Natural killer cell (primary cell): ENCODE results near the gene ESR2. TPM values are rescaled to one million over a fixed set of nuclear protein-coding genes. Genes with fewer than 3 reads are reported as not detected.
A peak's percentile ranks its signal among the peaks of the same experiment; 100 is the strongest.

ENCODE experiments used
- ATAC-seq, 3 donors: fragments of 150-1000 bp in 2 of 3; fragments of 200-7000 bp in 1 of 3; cut with Tn5 transposase; 1 replicate in 1 of 3; 2 replicates in 2 of 3; pipeline ENCODE4 v1.10.0; 2021; ENCODE audit warnings: mild to moderate bottlenecking in 2 of 3, moderate library complexity in 2 of 3
- DNase-seq, 2 donors: peaks; one replicate each; pipeline versions ENCODE4 v3.0.0 to v3.0.0-alpha.2; 2013 to 2021; ENCODE audit warnings: mixed read lengths in 1 of 2
- H3K27ac ChIP-seq: one replicate; pipeline ENCODE4 v1.5.1; 2013; ENCODE audit warnings: mild to moderate bottlenecking, low read length
- H3K27me3 ChIP-seq: one replicate; pipeline ENCODE4 v1.6.1; 2013; ENCODE audit warnings: low read length; ENCODE audit not compliant: control insufficient read depth, insufficient read depth
- H3K36me3 ChIP-seq: one replicate; pipeline ENCODE4 v1.6.1; 2013; ENCODE audit warnings: low read length; ENCODE audit not compliant: control insufficient read depth, insufficient read depth
- H3K4me1 ChIP-seq: one replicate; pipeline ENCODE4 v1.6.1; 2013; ENCODE audit warnings: low read length; ENCODE audit not compliant: control insufficient read depth, insufficient read depth
- H3K4me3 ChIP-seq: one replicate; pipeline ENCODE4 v1.5.1; 2013; ENCODE audit warnings: low read length
- H3K9me3 ChIP-seq: one replicate; pipeline ENCODE4 v1.6.1; 2013; ENCODE audit warnings: low read length; ENCODE audit not compliant: control insufficient read depth, insufficient read depth
- H3K27ac Mint-ChIP-seq, 2 donors: one replicate each; pipeline ENCODE4 v1.8.0; 2022; ENCODE audit warnings: mild to moderate bottlenecking in 2 of 2, mixed read lengths in 2 of 2, moderate library complexity in 1 of 2
- H3K27me3 Mint-ChIP-seq, 2 donors: one replicate each; pipeline ENCODE4 v1.8.0; 2022; ENCODE audit warnings: low read depth in 2 of 2, mixed read lengths in 2 of 2
- H3K36me3 Mint-ChIP-seq: one replicate; pipeline ENCODE4 v1.8.0; 2022; ENCODE audit warnings: mixed read lengths
- H3K4me1 Mint-ChIP-seq, 2 donors: one replicate each; pipeline ENCODE4 v1.8.0; 2022; ENCODE audit warnings: mixed read lengths in 2 of 2
- H3K4me3 Mint-ChIP-seq: one replicate; pipeline ENCODE4 v1.8.0; 2022; ENCODE audit warnings: mild to moderate bottlenecking, moderate library complexity, mixed read lengths
- H3K9me3 Mint-ChIP-seq, 2 donors: one replicate each; pipeline ENCODE4 v1.8.0; 2022; ENCODE audit warnings: mixed read lengths in 2 of 2
- WGBS: methylation state at CpG from one replicate; pipeline ENCODE4 v1.1.7; 2013; ENCODE audit warnings: missing lambda C conversion rate; ENCODE audit not compliant: insufficient coverage; 5-methylcytosine and 5-hydroxymethylcytosine counted together
- intact Hi-C: fragments of 100-400 bp; cut with micrococcal nuclease; formaldehyde crosslinking; loops from one replicate; pipeline ENCODE4 v1.14.2; 2022
- total RNA-seq, 4 donors: library from RNA; stranded (reverse); fragments of 120-200 nt in 1 of 4; gene quantifications; one replicate each; pipeline versions ENCODE4 v1.2.3 to v1.2.4, GENCODE V29; 2013 to 2022
- TF ChIP-seq, protein P1 (sequence below): fragments of 200-600 bp; IDR thresholded peaks from one replicate; pipeline ENCODE4 v1.8.0; 2022; ENCODE audit warnings: antibody characterized with exemption

Gene ESR2
- total RNA-seq, 3 donors from 2014 or later (not counting 1 experiment from before 2014, with no cell fraction given) = 0.53 TPM; not detected in 2

DNA sequence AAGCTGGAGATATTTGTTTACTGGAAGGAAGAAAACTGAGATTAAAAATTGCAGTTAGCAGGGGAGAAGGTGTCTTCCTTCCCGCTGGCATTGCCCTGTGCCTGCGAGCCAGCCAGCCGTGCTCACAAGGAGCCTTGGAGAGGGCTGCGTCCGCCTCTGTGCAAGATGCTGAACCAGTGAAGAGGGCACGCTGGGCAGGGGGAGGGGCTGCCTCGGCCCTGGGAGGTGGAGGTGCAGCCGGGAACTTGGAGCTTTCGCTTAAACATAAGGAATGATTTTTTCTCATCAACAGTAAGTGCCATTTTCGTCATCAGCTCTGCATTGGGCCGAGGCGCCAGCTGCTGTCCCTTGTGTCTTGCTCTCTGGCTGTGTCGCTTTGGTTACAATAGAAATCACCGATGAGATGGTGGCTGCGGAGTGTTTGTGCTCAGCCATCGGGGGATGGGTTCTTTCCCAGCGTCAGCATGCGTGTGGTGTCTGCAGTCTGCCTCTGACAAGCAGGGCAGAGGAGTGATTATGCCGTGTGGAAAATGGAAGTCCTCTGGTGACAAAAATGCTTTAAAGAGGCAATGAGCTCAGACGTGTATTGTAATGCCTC is 97.3 kb downstream of the ESR2 start:
- peak in 1 of 2 donors; percentile 53 for DNase-seq
- Mint-ChIP-seq H3K9me3 (no peaks in the 10 kb centered on the region), H3K27me3 (no peaks in the 10 kb centered on the region), H3K4me1 (peaks cover 41 to 48% of the 10 kb centered on the region in 2 donors), H3K27ac (peak overlapping the region; percentile 68 to 82), H3K36me3 (peaks cover under 1% of the 10 kb centered on the region), H3K4me3 (peak overlapping the region; percentile 1)
- intact Hi-C loops = no loop called here
- Histone ChIP-seq H3K9me3 (no peaks in the 10 kb centered on the region), H3K36me3 (peaks cover 12% of the 10 kb centered on the region), H3K27ac (peak overlapping the region; percentile 16), H3K4me1 (peaks cover 4% of the 10 kb centered on the region), H3K4me3 (peak overlapping the region; percentile 9), H3K27me3 (no peaks in the 10 kb centered on the region)
- ATAC-seq = peak; percentile 26 to 73 (median 68)
- WGBS = 38% methylated on average over 20 of the region's 20 CpGs
- TF ChIP-seq, protein P1, sequence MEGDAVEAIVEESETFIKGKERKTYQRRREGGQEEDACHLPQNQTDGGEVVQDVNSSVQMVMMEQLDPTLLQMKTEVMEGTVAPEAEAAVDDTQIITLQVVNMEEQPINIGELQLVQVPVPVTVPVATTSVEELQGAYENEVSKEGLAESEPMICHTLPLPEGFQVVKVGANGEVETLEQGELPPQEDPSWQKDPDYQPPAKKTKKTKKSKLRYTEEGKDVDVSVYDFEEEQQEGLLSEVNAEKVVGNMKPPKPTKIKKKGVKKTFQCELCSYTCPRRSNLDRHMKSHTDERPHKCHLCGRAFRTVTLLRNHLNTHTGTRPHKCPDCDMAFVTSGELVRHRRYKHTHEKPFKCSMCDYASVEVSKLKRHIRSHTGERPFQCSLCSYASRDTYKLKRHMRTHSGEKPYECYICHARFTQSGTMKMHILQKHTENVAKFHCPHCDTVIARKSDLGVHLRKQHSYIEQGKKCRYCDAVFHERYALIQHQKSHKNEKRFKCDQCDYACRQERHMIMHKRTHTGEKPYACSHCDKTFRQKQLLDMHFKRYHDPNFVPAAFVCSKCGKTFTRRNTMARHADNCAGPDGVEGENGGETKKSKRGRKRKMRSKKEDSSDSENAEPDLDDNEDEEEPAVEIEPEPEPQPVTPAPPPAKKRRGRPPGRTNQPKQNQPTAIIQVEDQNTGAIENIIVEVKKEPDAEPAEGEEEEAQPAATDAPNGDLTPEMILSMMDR = no peak

DNA sequence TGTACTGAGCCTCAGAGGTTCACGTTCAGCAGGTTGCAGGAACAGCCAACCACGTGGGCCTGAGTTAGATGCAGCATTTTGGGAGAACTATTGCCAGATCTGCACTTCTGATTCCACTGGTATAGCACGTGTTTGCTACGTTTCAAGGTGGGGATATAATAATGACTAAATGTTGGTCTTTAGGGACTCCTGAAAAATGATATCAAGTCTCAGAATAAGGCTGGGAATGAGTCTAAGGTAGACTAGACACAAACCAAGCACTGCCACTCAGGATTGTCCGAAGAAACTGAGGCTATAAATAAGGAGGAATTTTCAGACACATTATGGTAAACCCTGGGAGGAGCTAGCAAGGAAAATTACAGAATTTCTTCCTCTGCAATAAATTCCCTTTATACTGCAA is 98.1 kb downstream of the ESR2 start:
- Histone ChIP-seq H3K36me3 (peaks cover 16% of the 10 kb centered on the region), H3K27ac (peak overlapping the region; percentile 72), H3K4me1 (peaks cover 4% of the 10 kb centered on the region), H3K9me3 (no peaks in the 10 kb centered on the region), H3K4me3 (no peak overlapping the region), H3K27me3 (no peaks in the 10 kb centered on the region)
- Mint-ChIP-seq H3K27me3 (no peaks in the 10 kb centered on the region), H3K27ac (peak overlapping the region; percentile 61 to 82), H3K4me1 (peaks cover 41 to 49% of the 10 kb centered on the region in 2 donors), H3K9me3 (no peaks in the 10 kb centered on the region), H3K36me3 (peaks cover 9% of the 10 kb centered on the region), H3K4me3 (peak overlapping the region; percentile 13)
- intact Hi-C loops = no loop called here
- DNase-seq = no peak
- no peak for ATAC-seq
- 90% methylated on average over 4 of the region's 5 CpGs for WGBS
- TF ChIP-seq, protein P1 = no peak

DNA sequence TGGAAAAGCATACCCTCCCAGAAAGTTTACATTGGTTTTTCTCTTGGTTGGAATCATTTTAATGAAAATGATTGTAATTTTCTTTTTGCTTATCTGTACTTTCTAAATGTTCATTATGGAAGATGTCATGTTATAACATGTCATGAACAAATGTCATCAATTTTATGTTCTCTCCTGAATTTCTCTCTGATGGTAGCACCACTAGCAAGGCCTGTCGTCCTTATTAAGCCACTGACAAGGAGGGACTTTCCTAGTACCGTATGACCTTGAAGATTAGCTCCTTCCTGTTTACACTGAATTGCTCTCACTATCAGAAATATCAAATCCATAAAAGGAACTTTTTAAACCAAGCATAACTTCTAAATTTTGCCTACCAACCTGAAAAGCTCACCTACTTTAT is 99.0 kb downstream of the ESR2 start:
- H3K9me3 ChIP-seq = no peaks in the 10 kb centered on the region
- WGBS = 35% methylated on average over 2 of the region's 2 CpGs
- no peaks in the 10 kb centered on the region for H3K27me3 Mint-ChIP-seq
- peaks cover 37 to 49% of the 10 kb centered on the region in 2 donors for H3K4me1 Mint-ChIP-seq
- TF ChIP-seq, protein P1 = no peak
- no peak overlapping the region for H3K4me3 ChIP-seq
- no peaks in the 10 kb centered on the region for H3K27me3 ChIP-seq
- H3K36me3 Mint-ChIP-seq = peaks cover 18% of the 10 kb centered on the region
- H3K27ac ChIP-seq = peak overlapping the region; percentile 72
- ATAC-seq (peak in 1 of 3 donors; percentile 45), DNase-seq (peak in 1 of 2 donors; percentile 56)
- no peak overlapping the region for H3K4me3 Mint-ChIP-seq
- H3K27ac Mint-ChIP-seq = peak overlapping the region; percentile 61 to 82
- H3K9me3 Mint-ChIP-seq = no peaks in the 10 kb centered on the region
- intact Hi-C loops = no loop called here
- H3K4me1 ChIP-seq = peaks cover 4% of the 10 kb centered on the region
- H3K36me3 ChIP-seq = peaks cover 21% of the 10 kb centered on the region

DNA sequence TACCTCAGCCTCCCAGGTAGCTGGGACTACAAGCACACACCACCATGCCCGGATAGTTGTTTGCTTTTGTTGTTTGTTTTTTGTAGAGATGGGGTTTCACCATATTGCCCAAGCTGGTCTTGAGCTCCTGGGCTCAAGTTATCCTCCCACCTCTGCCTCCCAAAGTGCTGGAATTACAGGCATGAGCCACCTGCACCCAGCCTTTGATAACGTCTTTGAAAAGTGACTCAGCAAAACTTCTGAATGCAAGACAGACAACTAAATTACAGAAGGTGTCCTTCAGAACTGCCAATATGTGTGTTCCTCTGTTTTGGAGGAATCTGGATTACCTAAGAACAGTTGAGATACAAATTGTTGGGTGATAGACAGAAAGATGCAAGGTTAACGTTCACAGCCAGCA is 99.8 kb downstream of the ESR2 start:
- 53% methylated on average over 2 of the region's 3 CpGs for WGBS
- Mint-ChIP-seq H3K36me3 (peaks cover 22% of the 10 kb centered on the region), H3K4me1 (peaks cover 37 to 49% of the 10 kb centered on the region in 2 donors), H3K27me3 (no peaks in the 10 kb centered on the region), H3K4me3 (no peak overlapping the region), H3K27ac (peak overlapping the region; percentile 61 to 82), H3K9me3 (no peaks in the 10 kb centered on the region)
- TF ChIP-seq, protein P1 = no peak
- ATAC-seq = no peak
- H3K27ac ChIP-seq = no peak overlapping the region
- peaks cover 28% of the 10 kb centered on the region for H3K36me3 ChIP-seq
- H3K9me3 ChIP-seq = no peaks in the 10 kb centered on the region
- no peaks in the 10 kb centered on the region for H3K27me3 ChIP-seq
- intact Hi-C loops = no loop called here
- H3K4me1 ChIP-seq = peaks cover 4% of the 10 kb centered on the region
- no peak overlapping the region for H3K4me3 ChIP-seq
- no peak for DNase-seq
